COR-L47 (cell line): ENCODE data around the gene EHD4.

ENCODE experiments used
- DNase-seq: peaks from one replicate; lab custom pipeline; 2025; lab: John Stamatoyannopoulos, UW

EHD4 gene

GRCh38 chr15:41860049-41860828 lies 112.1 kb downstream of the EHD4 start:
- DNase-seq, result no peak

GRCh38 chr15:41858756-41859155 lies 113.6 kb downstream of the EHD4 start:
- no peak for DNase-seq

- no peak for DNase-seq
Observed at GRCh38 chr15:41857316-41857715, 115.0 kb downstream of the EHD4 start.

GRCh38 chr15:41856716-41857115 lies 115.6 kb downstream of the EHD4 start:
- no peak for DNase-seq

GRCh38 chr15:41856262-41856661 lies 116.1 kb downstream of the EHD4 start:
- DNase-seq, result no peak

DNA sequence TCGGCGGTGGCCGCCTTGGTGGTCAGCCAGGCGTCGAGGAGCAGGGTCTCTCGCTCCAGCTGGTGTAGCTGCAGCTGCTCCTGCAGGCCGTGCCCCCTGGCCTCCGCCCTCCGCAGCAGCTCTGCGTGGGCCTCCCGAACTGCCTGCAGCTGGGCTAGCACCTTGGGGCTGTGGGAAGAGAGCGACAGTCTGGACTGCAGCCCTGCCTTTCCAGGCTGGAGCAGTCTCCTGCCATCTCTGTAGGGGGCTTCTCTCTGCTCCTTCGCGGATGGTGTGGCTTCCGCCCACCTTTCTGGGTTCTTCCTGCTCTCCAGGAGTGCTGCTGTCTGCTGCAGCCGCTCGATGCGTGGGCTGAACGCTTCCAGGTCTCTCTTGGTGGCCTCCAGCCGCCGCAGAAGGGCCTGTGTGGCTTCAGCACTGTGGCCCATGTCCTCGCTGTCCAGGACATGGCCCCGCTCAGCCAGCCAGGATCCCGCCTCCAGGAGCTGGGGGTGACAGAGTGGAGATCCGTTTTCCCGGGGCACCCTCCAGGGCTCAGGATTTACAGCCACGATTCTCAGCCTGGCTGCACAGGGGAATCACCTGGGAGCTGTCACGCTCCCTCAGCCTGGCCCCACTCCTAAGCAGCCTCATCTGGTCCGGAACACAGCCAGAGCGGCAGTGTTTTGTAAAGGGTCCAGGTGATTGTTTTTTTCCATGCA lies 116.9 kb downstream of the EHD4 start:
- no peak for DNase-seq

- DNase-seq, result no peak
Observed at GRCh38 chr15:41854443-41854842, 117.9 kb downstream of the EHD4 start.

GRCh38 chr15:41853831-41854230 lies 118.5 kb downstream of the EHD4 start:
- no peak for DNase-seq

DNA sequence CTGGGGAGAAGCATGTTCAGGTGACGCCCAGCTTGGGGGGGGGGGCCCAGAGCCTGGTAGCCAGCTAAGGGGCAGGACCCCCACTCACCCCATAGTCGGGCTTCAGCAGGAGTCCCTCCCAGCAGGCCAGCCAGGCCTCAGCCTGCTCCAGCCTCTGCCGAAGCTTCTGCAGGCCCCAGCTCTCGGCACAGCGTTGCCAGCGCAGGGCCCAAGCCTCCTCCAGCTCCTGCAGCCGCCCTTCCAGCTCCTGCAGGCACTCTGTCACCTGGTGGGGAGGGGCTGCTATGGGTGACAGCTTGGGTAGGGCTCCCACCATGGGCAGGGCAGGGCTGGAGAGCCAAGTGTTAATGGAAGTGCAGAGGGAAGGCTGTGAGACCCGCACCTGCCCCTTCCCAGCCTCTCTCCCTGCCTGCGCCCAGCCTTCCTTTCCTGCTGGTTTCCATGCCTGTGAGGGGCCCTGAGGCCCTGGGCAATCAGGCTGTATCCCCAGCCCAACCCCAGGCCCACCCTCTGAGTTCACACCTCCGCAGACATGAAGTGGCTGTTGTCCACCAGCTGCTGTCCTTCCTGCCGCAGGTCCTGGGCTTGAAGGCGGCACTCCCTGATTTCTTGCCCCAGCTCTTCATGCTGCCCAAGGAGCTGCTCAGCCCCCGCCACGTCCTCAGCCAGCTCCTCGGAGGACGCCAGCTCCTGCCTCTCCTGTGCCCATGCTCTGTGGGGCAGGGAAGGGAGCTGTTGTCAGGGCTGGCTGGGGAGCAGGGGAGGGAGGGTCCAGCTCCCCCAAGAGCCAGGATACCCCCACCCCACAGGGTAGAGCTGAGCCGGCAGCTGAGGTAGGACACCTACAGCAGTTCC lies 119.4 kb downstream of the EHD4 start:
- no peak for DNase-seq

- no peak for DNase-seq
Observed at GRCh38 chr15:41851755-41852370, 120.5 kb downstream of the EHD4 start.

DNA sequence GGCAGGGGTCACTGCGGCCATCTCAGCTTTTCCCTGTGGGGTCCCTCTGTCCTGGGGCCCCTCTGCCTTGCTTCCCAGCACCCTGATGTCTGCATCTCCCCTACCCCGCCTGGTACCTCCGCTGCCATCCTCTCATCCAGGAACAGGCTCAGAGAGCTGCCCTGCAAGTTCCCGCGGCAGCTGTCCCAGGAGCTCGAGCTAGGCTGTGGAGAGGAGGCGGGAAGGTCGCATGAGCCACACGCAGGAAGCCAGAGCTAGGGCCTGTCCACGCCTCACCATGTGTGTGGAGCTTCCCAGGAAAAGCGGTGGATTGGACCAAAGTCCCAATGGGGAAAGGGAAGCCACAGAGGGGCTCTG lies 121.2 kb downstream of the EHD4 start:
- no peak for DNase-seq

DNA sequence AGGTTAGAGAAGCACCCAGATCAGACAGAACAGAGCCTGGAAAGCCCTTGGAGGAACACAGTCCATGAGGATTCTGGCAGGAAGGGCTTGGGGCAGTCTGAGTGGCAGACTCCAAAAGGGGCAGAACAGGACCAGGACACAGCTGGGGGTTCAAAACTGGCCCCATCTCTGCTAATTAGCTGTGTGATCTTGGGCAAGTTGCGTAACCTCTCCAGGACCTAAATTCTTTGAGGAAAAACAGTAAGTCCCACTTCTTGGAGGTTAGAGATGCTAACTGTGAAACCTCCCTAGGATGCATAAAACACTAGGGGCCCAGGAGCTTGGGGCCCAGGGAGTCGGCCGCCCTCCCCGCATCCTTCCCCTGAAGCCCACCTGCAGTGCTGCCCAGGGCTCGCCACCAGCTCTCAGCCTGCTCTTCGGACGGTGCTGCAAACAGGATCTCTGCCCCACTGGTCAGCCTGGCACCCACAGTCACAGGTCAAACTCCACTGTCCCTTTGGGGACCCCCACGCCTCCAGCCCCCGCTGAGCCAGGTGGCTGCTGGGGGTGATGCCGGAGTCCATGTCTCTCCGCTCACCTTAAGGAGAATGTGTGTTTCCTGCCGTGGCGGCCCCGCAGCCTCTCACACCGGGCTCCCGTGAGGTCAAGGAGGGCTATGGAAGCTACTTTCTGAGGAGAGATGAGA lies 121.7 kb downstream of the EHD4 start:
- no peak for DNase-seq

DNA sequence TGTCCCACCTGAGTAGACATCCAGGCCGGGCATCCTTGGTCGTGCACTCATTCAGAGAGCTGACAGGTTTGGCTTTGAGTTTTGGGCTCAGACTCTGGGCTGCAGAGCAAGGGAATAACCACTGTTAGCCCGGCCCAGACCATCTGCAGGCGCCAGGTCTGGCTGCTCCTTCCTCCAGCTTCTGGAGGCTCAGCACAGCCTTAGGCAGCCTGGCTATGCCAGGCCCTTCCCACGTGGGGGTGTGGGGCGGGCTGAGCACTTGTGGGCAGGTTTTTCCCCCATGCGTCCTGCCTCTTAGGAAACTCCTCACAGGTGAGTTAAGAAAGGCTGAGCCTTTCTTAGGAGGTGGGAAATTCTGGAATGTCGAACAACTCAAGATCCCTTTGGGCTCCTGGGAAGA lies 122.5 kb downstream of the EHD4 start:
- DNase-seq, result no peak

DNA sequence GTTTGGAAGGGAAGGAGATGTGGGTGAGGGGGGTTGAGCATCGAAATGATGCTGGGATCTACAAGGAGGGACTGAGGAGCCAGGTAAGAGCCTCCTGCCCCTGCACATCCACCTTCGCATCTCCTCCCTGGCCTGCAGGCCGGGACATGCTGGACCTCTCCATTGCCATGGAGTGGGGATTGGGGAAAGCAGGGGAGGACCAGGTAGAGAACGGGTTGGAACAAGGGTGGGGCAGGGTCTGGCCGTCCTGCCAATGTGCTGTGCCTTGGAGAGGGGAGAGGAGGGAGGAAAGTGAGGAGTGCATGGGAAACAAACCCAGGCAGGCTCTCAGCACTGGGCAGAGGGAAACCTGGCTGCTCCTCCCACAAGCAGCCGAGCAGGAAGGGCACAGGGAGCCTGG lies 123.2 kb downstream of the EHD4 start:
- DNase-seq, result no peak

DNA sequence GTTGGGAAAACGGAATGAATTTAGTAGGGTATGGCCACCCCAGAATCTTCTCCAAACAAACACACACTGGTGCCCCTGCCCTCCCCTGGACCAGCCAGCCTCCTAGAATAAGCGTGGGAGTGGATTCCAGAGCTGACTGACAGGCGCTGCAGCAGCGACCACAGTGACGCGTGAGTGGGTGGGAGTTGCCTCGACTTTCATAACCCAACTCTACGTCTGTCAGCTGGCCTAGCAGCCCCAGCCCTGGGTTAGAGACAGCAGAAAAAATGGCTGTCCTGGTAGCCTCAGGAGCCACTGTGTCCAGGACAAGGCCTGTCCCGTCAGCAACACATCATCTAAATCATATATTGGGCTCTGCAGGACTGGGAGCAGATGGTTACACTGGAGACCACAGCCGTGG lies 123.7 kb downstream of the EHD4 start:
- DNase-seq, result no peak

GRCh38 chr15:41847981-41848380 lies 124.4 kb downstream of the EHD4 start:
- DNase-seq, result no peak

DNA sequence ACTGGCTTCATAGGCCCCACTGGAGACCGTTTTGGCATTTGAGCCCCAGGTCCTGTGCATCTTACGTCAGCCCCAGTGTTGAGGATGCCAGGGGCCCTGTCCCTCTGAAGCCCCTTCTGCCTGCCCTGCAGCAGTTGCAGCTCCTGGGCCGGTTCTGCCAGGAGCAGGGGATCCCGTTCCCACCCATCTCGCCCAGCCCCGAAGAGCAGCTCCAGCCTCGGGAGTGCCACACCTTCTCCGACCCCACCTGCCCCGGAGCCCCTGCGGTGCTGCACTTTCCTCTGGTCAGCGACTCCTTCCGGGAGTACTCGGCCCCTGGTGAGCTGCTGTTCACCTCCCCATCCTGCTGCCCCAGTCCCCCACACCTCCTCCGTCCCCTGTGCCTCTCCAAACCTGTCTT lies 125.2 kb downstream of the EHD4 start:
- DNase-seq, result no peak
